T-helper 9 cell (primary cell): ENCODE results near the gene IQCE.
"Not testable (repeated sequence)": the region's sequence is repeated elsewhere in the genome, so short reads cannot be mapped to it uniquely, and the experiment has no call there.

Experiments used
- DNase-seq: peaks from one replicate; pipeline ENCODE4 v3.0.0-alpha.2; 2020

IQCE gene

GRCh38 chr7:2604608-2605174 is 45.9 kb downstream of the IQCE start:
- DNase-seq = no peak

- no peak for DNase-seq
Measured at GRCh38 chr7:2605608-2606538, 47.1 kb downstream of the IQCE start.

- no peak for DNase-seq
Measured at GRCh38 chr7:2606539-2606936, 47.8 kb downstream of the IQCE start.

GRCh38 chr7:2607122-2607922 is 48.5 kb downstream of the IQCE start:
- DNase-seq = no peak

- no peak for DNase-seq
Measured at GRCh38 chr7:2607923-2608904, 49.4 kb downstream of the IQCE start.

- DNase-seq = no peak
Measured at GRCh38 chr7:2608921-2609411, 50.2 kb downstream of the IQCE start.

- DNase-seq = not testable (repeated sequence)
Measured at GRCh38 chr7:2609646-2610045, 50.9 kb downstream of the IQCE start.

- no peak for DNase-seq
Measured at GRCh38 chr7:2610466-2610865, 51.7 kb downstream of the IQCE start.

GRCh38 chr7:2610898-2611297 is 52.1 kb downstream of the IQCE start:
- DNase-seq = no peak

GRCh38 chr7:2611401-2611800 is 52.6 kb downstream of the IQCE start:
- no peak for DNase-seq

- DNase-seq = no peak
Measured at GRCh38 chr7:2611922-2612321, 53.1 kb downstream of the IQCE start.

- DNase-seq = no peak
Measured at GRCh38 chr7:2612445-2613097, 53.8 kb downstream of the IQCE start.

- DNase-seq = no peak
Measured at GRCh38 chr7:2613098-2613930, 54.5 kb downstream of the IQCE start.

- no peak for DNase-seq
Measured at GRCh38 chr7:2613931-2614600, 55.3 kb downstream of the IQCE start.

GRCh38 chr7:2614631-2615330 is 56.0 kb downstream of the IQCE start:
- DNase-seq = no peak

- no peak for DNase-seq
Measured at GRCh38 chr7:2616387-2617324, 57.9 kb downstream of the IQCE start.

GRCh38 chr7:2617325-2617905 is 58.6 kb downstream of the IQCE start:
- no peak for DNase-seq

- no peak for DNase-seq
Measured at GRCh38 chr7:2619116-2619515, 60.3 kb downstream of the IQCE start.
